Heart left ventricle (tissue), 16 donors: ENCODE measurements around the gene HCN4. TPM values are rescaled to one million over a fixed set of nuclear protein-coding genes. Genes with fewer than 3 reads are reported as not detected.

Experiments used
- ATAC-seq, 4 donors: fragments of 200-7000 bp; cut with Tn5 transposase; one replicate each; pipeline ENCODE4 v1.9.1; 2020 to 2022; ENCODE audit warnings: moderate library complexity in 4 of 4, mild to moderate bottlenecking in 3 of 4, moderate number of reproducible peaks in 1 of 4
- DNase-seq, 5 donors: peaks; one replicate each; pipeline ENCODE4 v3.0.0-alpha.2; 2020
- H3K27ac ChIP-seq, 12 donors: fragments of 200-600 bp; sonication (generic) in 4 of 12; one replicate each; pipeline versions ENCODE4 v1.5.0 to v1.8.0; 2016 to 2022; ENCODE audit warnings: mild to moderate bottlenecking in 2 of 12
- H3K27me3 ChIP-seq, 9 donors: fragments of 200-600 bp; sonication (generic) in 2 of 9; one replicate each; pipeline versions ENCODE4 v1.5.1 to v1.8.0; 2016 to 2022; ENCODE audit warnings: mild to moderate bottlenecking in 3 of 9
- H3K36me3 ChIP-seq, 9 donors: fragments of 200-600 bp; sonication (generic) in 2 of 9; one replicate each; pipeline versions ENCODE4 v1.5.0 to v1.8.0; 2018 to 2022; ENCODE audit warnings: mild to moderate bottlenecking in 2 of 9
- H3K4me1 ChIP-seq, 12 donors: fragments of 200-600 bp; sonication (generic) in 4 of 12; one replicate each; pipeline versions ENCODE4 v1.5.0 to v1.8.0; 2016 to 2022; ENCODE audit warnings: mild to moderate bottlenecking in 3 of 12
- H3K4me3 ChIP-seq, 12 donors: fragments of 200-600 bp; sonication (generic) in 4 of 12; one replicate each; pipeline versions ENCODE4 v1.5.0 to v1.8.0; 2017 to 2022; ENCODE audit warnings: mild to moderate bottlenecking in 9 of 12, moderate library complexity in 4 of 12
- H3K9me3 ChIP-seq, 12 donors: fragments of 200-600 bp; sonication (generic) in 4 of 12; one replicate each; pipeline versions ENCODE4 v1.5.0 to v1.8.0; 2016 to 2022; ENCODE audit warnings: mild to moderate bottlenecking in 1 of 12
- POLR2A ChIP-seq, 2 donors: fragments of 450-650 bp; IDR thresholded peaks; one replicate each; pipeline ENCODE4 v1.6.1; 2017; ENCODE audit warnings: antibody characterized with exemption in 2 of 2, mild to moderate bottlenecking in 2 of 2, moderate library complexity in 2 of 2
- WGBS, 4 donors: extraction: QIAGEN DNeasy Blood & Tissue Kit in 2 of 4; methylation state at CpG; one replicate each; pipeline versions ENCODE4 v1.1.5 to v1.1.7; 2013 to 2018; 5-methylcytosine and 5-hydroxymethylcytosine counted together
- intact Hi-C, 10 donors: fragments of 100-400 bp; cut with DNase I; formaldehyde crosslinking; loops; one replicate each; pipeline versions ENCODE4 v1.11.1 to v1.14.2; 2022
- polyA plus RNA-seq, 2 donors: library from polyadenylated mRNA; stranded (reverse); fragments of 200-250 nt; gene quantifications; one replicate each; pipeline ENCODE4 v1.2.3, GENCODE V29; 2013
- total RNA-seq, 9 donors: library from RNA; depleted of rRNA in 2 of 9; stranded (reverse); fragments of >200 nt in 2 of 9; fragmentation: NEBNext Ultra II Directional in 3 of 9; extraction: Animal tissue kit (Norgen Biotek cat#: 25700) in 3 of 9; gene quantifications; one replicate each; pipeline versions ENCODE4 v1.1.0 to v1.2.4, GENCODE V29; 2016 to 2023
- TF ChIP-seq, protein P1 (sequence below), 12 donors: fragments of 200-600 bp; sonication (generic) in 4 of 12; IDR thresholded peaks; one replicate each; pipeline versions ENCODE4 v1.5.0 to v1.8.0; 2018 to 2022; ENCODE audit warnings: antibody characterized with exemption in 12 of 12, mild to moderate bottlenecking in 5 of 12
- donor health status: ischemic (EF 13 %, LVEDD 7.1; RV severe dilation, severe dysfunction).
- donor health status: healthy with polysubstance abuse.
- donor health status: DM: no; HTN: yes; CAD: no.
- donor health status: DM: no; HTN: no; CAD: no.
- donor health status: ischemic (EF 25% LVEDD 6.9; RV normal size, moderate dysfunction).
- donor health status: ischemic (EF 25% LVEDD 5.7; RV mildly dilated, moderate dysfunction).
- donor health status: healthy.
- donor health status: DM: yes; HTN: yes; CAD: no.
- donor health status: ischemic (EF 35%, LVEDD 5.7; RV mildly dilated, moderate dysfunction).
- donor health status: nonischemic (EF 11% LVEDD 7.7; RV severe dilation, severe dysfunction).
- donor health status: DM: yes; HTN: yes; CAD: no.
- donor health status: PGD.
- donor health status: ischemic (EF 29% LVEDD 5.4; RV normal size, mild dysfunction).
- donor health status: nonischemic (EF 23%, LVEDD 6.1; RV moderate dilation, normal function).

Gene HCN4
- total and polyA plus RNA-seq, 11 donors = 5.1 to 23.0 (median 8.4) TPM

DNA sequence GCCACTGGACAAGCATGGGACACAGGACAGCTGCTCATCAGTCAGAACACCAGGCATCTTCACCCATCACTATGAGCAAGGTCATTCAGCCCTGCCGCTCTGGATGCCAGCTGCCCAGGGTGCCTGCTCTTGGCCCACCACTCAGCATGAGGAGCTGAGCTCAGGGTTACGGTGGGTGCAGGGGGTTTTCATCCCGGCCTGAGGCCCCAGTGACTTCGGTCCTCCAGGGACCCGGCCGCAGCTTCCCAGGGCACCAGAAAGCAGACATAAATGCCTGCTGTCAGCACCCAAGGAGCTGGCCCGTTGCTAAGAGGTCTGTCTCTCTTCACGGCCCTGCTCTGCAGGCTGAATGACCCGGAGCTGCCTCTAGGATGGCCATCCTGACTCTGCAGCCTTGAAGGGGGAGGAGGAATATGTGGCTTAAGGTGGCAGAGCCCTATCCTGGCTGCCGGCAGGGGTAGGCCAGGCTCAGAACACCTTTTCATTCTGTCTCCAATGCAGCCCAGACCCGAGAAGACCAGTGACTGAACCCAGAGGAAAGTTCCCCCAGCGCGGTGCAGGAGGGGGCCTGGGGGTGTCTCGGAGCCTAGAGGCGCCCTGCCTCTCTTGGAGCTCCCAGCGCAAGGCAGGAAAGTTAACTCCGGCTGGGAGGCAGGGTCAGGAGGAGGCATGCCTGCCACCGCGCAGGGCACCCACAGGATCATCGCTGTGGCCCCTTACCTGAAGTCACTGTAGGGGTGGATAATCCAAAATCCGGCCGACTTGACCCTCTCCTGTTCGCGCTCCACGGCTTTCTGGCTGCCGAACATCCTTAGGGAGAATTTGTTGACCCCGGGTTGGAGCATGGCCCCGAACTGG, 1.8 kb downstream of the HCN4 start:
- peak in 3 of 5 donors; percentile 38 to 57 (median 49) for DNase-seq
- no peaks in the 10 kb centered on the region for H3K9me3 ChIP-seq
- H3K36me3 ChIP-seq = no peaks in the 10 kb centered on the region
- peaks cover 0 to 54% (median 8%) of the 10 kb centered on the region in 12 donors for H3K4me1 ChIP-seq
- H3K4me3 ChIP-seq = peak overlapping the region; percentile 12 to 70 (median 52)
- H3K27ac ChIP-seq = peak overlapping the region in 5 of 12 donors; percentile 12 to 72 (median 18)
- TF ChIP-seq, protein P1, sequence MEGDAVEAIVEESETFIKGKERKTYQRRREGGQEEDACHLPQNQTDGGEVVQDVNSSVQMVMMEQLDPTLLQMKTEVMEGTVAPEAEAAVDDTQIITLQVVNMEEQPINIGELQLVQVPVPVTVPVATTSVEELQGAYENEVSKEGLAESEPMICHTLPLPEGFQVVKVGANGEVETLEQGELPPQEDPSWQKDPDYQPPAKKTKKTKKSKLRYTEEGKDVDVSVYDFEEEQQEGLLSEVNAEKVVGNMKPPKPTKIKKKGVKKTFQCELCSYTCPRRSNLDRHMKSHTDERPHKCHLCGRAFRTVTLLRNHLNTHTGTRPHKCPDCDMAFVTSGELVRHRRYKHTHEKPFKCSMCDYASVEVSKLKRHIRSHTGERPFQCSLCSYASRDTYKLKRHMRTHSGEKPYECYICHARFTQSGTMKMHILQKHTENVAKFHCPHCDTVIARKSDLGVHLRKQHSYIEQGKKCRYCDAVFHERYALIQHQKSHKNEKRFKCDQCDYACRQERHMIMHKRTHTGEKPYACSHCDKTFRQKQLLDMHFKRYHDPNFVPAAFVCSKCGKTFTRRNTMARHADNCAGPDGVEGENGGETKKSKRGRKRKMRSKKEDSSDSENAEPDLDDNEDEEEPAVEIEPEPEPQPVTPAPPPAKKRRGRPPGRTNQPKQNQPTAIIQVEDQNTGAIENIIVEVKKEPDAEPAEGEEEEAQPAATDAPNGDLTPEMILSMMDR (IDR thresholded peaks at IDR 0.05) = no peak
- no peak for TF ChIP-seq POLR2A (IDR thresholded peaks at IDR 0.05)
- 7 to 15% (median 8%) methylated on average over 16 to 28 of the region's 28 CpGs for WGBS, 4 donors
- intact Hi-C loops = loop anchor here in 1 of 10 donors (10.0 kb wide), 1 partner anchor 52 kb away; no protein-coding TSS in a partner anchor
- H3K27me3 ChIP-seq = peaks cover 4 to 71% (median 16%) of the 10 kb centered on the region in 9 donors
- ATAC-seq = peak; percentile 62 to 72 (median 67)

DNA sequence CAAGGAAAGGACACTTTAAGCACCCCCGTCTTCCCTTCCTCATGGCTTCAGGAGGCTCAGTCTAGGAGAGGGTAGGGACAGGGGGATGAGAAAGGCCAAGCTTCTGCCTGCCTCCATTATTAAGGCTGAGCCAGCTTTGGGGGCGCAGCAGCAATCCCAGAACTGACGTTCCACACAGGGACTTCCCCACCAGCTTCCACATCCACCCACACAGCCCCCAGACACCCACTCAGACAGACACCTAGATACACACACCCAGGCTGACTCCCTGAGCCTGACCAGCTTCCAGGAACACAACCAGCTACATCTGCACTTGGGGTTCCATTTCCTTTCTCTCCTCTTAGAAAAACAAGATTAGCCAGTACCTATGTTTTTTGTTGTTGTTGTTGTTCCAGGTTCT, 4.7 kb downstream of the HCN4 start:
- no peak overlapping the region for H3K27ac ChIP-seq
- intact Hi-C loops = loop anchor here in 1 of 10 donors (10.0 kb wide), 1 partner anchor 49 kb away; no protein-coding TSS in a partner anchor
- peaks cover 4 to 43% (median 12%) of the 10 kb centered on the region in 9 donors for H3K27me3 ChIP-seq
- peaks cover 0 to 79% (median 12%) of the 10 kb centered on the region in 12 donors for H3K4me1 ChIP-seq
- H3K9me3 ChIP-seq = no peaks in the 10 kb centered on the region
- H3K4me3 ChIP-seq = no peak overlapping the region
- H3K36me3 ChIP-seq = no peaks in the 10 kb centered on the region
- ATAC-seq (no peak), DNase-seq (no peak)
- TF ChIP-seq, protein P1 (IDR thresholded peaks at IDR 0.05) = no peak
- no peak for TF ChIP-seq POLR2A (IDR thresholded peaks at IDR 0.05)
- WGBS, 4 donors = 50 to 83% (median 64%) methylated on average over 2 to 3 of the region's 3 CpGs

DNA sequence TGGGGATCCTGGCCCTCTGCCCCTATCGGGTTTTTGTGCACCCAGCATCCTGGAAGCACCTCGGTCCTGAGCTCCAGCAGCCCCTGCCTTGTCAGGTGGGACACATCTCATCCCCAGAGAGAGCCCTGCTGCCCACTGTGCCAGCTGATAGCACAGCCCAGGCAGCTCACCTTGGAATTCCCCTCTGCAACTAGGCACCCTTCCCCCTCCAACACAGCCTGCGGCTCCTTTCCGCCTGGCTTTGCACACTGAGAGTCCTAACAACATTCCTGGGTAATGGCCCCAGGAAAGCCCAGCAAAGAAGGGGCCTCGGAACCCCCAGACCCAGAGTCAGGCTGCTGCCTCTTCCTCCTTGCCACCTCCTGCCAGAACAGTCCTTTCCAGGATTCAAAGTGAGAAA, 5.9 kb downstream of the HCN4 start:
- no peak for ATAC-seq
- 49 to 58% (median 54%) methylated on average over 1 to 5 of the region's 5 CpGs for WGBS, 4 donors
- Histone ChIP-seq H3K4me1 (peaks cover 0 to 75% (median 12%) of the 10 kb centered on the region in 12 donors), H3K27ac (no peak overlapping the region), H3K36me3 (no peaks in the 10 kb centered on the region), H3K9me3 (no peaks in the 10 kb centered on the region), H3K27me3 (peaks cover 0 to 32% (median 4%) of the 10 kb centered on the region in 9 donors), H3K4me3 (no peak overlapping the region)
- intact Hi-C loops = loop anchor here in 1 of 10 donors (10.0 kb wide), 1 partner anchor 48 kb away; no protein-coding TSS in a partner anchor
- no peak for DNase-seq
- TF ChIP-seq, protein P1 (IDR thresholded peaks at IDR 0.05) = no peak
- TF ChIP-seq POLR2A (IDR thresholded peaks at IDR 0.05) = no peak

DNA sequence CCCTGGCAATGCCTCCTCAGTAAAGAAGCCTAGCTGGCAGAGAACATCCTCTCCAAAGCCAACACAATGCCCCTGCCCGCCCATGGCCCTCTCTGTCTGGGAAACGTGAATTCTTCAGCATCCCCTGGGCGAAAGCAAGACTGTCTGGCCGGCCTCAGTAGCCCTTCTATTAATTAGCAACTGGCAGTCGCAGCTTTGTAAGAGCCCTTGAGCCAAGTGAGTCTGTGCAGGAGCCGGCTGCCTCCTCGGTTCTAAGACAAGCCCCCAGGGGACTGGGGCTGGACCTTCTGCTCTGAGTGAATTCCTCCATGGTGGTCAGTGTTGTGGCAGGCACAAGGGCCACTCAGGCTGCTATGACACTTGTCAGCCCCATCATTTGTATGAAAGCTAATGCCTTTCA, 7.4 kb downstream of the HCN4 start:
- Histone ChIP-seq H3K4me3 (no peak overlapping the region), H3K4me1 (peaks cover 0 to 62% (median 12%) of the 10 kb centered on the region in 12 donors), H3K9me3 (no peaks in the 10 kb centered on the region), H3K36me3 (no peaks in the 10 kb centered on the region), H3K27me3 (peaks cover 0 to 18% (median 0%) of the 10 kb centered on the region in 9 donors), H3K27ac (no peak overlapping the region)
- intact Hi-C loops = loop anchor here in 1 of 10 donors (10.0 kb wide), 1 partner anchor 47 kb away; no protein-coding TSS in a partner anchor
- TF ChIP-seq POLR2A (IDR thresholded peaks at IDR 0.05) = no peak
- TF ChIP-seq, protein P1 (IDR thresholded peaks at IDR 0.05) = no peak
- DNase-seq (no peak), ATAC-seq (no peak)
- WGBS, 4 donors = 43 to 56% (median 48%) methylated on average over 5 to 7 of the region's 7 CpGs
